ENCODE measurements around the gene SH3PXD2B. TPM values are rescaled to one million over a fixed set of nuclear protein-coding genes. Genes with fewer than 3 reads are reported as not detected.
"Not testable (repeated sequence)": the region's sequence is repeated elsewhere in the genome, so short reads cannot be mapped to it uniquely, and the experiment has no call there.

Gene SH3PXD2B
- total RNA-seq, 1 experiment from 2014 or later = 47.7 TPM

- H3K27me3 ChIP-seq (ENCODE audit: control insufficient read depth, insufficient read depth, low read length) = no peaks in the 10 kb centered on the region
- H3K36me3 ChIP-seq (replicated peaks; ENCODE audit: control insufficient read depth, insufficient read depth, low read length) = peaks cover 36% of the 10 kb centered on the region
- DNase-seq = no peak
- H3K4me3 ChIP-seq (ENCODE audit: insufficient read depth, low read depth, low read length) = no peak overlapping the region
Observed at GRCh38 chr5:172380301-172380986, 73.9 kb downstream of the SH3PXD2B start.

GRCh38 chr5:172379481-172379880 is 74.8 kb downstream of the SH3PXD2B start:
- H3K27me3 ChIP-seq (ENCODE audit: control insufficient read depth, insufficient read depth, low read length) = no peaks in the 10 kb centered on the region
- peaks cover 35% of the 10 kb centered on the region for H3K36me3 ChIP-seq (replicated peaks; ENCODE audit: control insufficient read depth, insufficient read depth, low read length)
- no peak overlapping the region for H3K4me3 ChIP-seq (ENCODE audit: insufficient read depth, low read depth, low read length)
- no peak for DNase-seq

- Histone ChIP-seq H3K36me3 (replicated peaks; ENCODE audit: control insufficient read depth, insufficient read depth, low read length) (peaks cover 35% of the 10 kb centered on the region), H3K27me3 (ENCODE audit: control insufficient read depth, insufficient read depth, low read length) (no peaks in the 10 kb centered on the region), H3K4me3 (ENCODE audit: insufficient read depth, low read depth, low read length) (no peak overlapping the region)
- DNase-seq = no peak
Observed at GRCh38 chr5:172377856-172378255, 76.5 kb downstream of the SH3PXD2B start.

- Histone ChIP-seq H3K4me3 (ENCODE audit: insufficient read depth, low read depth, low read length) (no peak overlapping the region), H3K27me3 (ENCODE audit: control insufficient read depth, insufficient read depth, low read length) (no peaks in the 10 kb centered on the region), H3K36me3 (replicated peaks; ENCODE audit: control insufficient read depth, insufficient read depth, low read length) (peaks cover 35% of the 10 kb centered on the region)
- DNase-seq = no peak
Observed at GRCh38 chr5:172377438-172377837, 76.9 kb downstream of the SH3PXD2B start.

GRCh38 chr5:172374783-172375182 is 79.5 kb downstream of the SH3PXD2B start:
- H3K36me3 ChIP-seq (replicated peaks; ENCODE audit: control insufficient read depth, insufficient read depth, low read length) = peaks cover 27% of the 10 kb centered on the region

GRCh38 chr5:172373680-172374079 is 80.6 kb downstream of the SH3PXD2B start:
- no peak overlapping the region for H3K4me3 ChIP-seq (ENCODE audit: insufficient read depth, low read depth, low read length)
- H3K36me3 ChIP-seq (replicated peaks; ENCODE audit: control insufficient read depth, insufficient read depth, low read length) = peaks cover 22% of the 10 kb centered on the region
- no peak for DNase-seq
- H3K27me3 ChIP-seq (ENCODE audit: control insufficient read depth, insufficient read depth, low read length) = no peaks in the 10 kb centered on the region

More at GRCh38 chr5:172374783-172375182, 79.5 kb downstream of the SH3PXD2B start:
- no peak for DNase-seq
- Histone ChIP-seq H3K27me3 (ENCODE audit: control insufficient read depth, insufficient read depth, low read length) (no peaks in the 10 kb centered on the region), H3K4me3 (ENCODE audit: insufficient read depth, low read depth, low read length) (no peak overlapping the region)

- peaks cover 11% of the 10 kb centered on the region for H3K36me3 ChIP-seq (replicated peaks; ENCODE audit: control insufficient read depth, insufficient read depth, low read length)
- no peak overlapping the region for H3K4me3 ChIP-seq (ENCODE audit: insufficient read depth, low read depth, low read length)
- H3K27me3 ChIP-seq (ENCODE audit: control insufficient read depth, insufficient read depth, low read length) = no peaks in the 10 kb centered on the region
- no peak for DNase-seq
Observed at GRCh38 chr5:172371684-172372083, 82.6 kb downstream of the SH3PXD2B start.

GRCh38 chr5:172370648-172371545 is 83.4 kb downstream of the SH3PXD2B start:
- DNase-seq = no peak
- no peak overlapping the region for H3K4me3 ChIP-seq (ENCODE audit: insufficient read depth, low read depth, low read length)
- H3K27me3 ChIP-seq (ENCODE audit: control insufficient read depth, insufficient read depth, low read length) = no peaks in the 10 kb centered on the region
- peaks cover 5% of the 10 kb centered on the region for H3K36me3 ChIP-seq (replicated peaks; ENCODE audit: control insufficient read depth, insufficient read depth, low read length)

GRCh38 chr5:172370237-172370640 is 84.1 kb downstream of the SH3PXD2B start:
- no peak for DNase-seq
- Histone ChIP-seq H3K27me3 (ENCODE audit: control insufficient read depth, insufficient read depth, low read length) (no peaks in the 10 kb centered on the region), H3K4me3 (ENCODE audit: insufficient read depth, low read depth, low read length) (no peak overlapping the region), H3K36me3 (replicated peaks; ENCODE audit: control insufficient read depth, insufficient read depth, low read length) (peaks cover 5% of the 10 kb centered on the region)

GRCh38 chr5:172368699-172369098 is 85.6 kb downstream of the SH3PXD2B start:
- not testable (repeated sequence) for H3K27me3 ChIP-seq (ENCODE audit: control insufficient read depth, insufficient read depth, low read length); DNase-seq; H3K36me3 ChIP-seq (replicated peaks; ENCODE audit: control insufficient read depth, insufficient read depth, low read length); H3K4me3 ChIP-seq (ENCODE audit: insufficient read depth, low read depth, low read length)

GRCh38 chr5:172365948-172366608 is 88.2 kb downstream of the SH3PXD2B start:
- Histone ChIP-seq H3K4me3 (ENCODE audit: insufficient read depth, low read depth, low read length) (no peak overlapping the region), H3K27me3 (ENCODE audit: control insufficient read depth, insufficient read depth, low read length) (no peaks in the 10 kb centered on the region), H3K36me3 (replicated peaks; ENCODE audit: control insufficient read depth, insufficient read depth, low read length) (peaks cover 13% of the 10 kb centered on the region)
- DNase-seq = no peak

- Histone ChIP-seq H3K36me3 (replicated peaks; ENCODE audit: control insufficient read depth, insufficient read depth, low read length) (peaks cover 14% of the 10 kb centered on the region), H3K27me3 (ENCODE audit: control insufficient read depth, insufficient read depth, low read length) (no peaks in the 10 kb centered on the region), H3K4me3 (ENCODE audit: insufficient read depth, low read depth, low read length) (no peak overlapping the region)
- DNase-seq = no peak
Observed at GRCh38 chr5:172364773-172365172, 89.6 kb downstream of the SH3PXD2B start.

GRCh38 chr5:172362755-172363154 is 91.6 kb downstream of the SH3PXD2B start:
- no peak for DNase-seq
- Histone ChIP-seq H3K36me3 (replicated peaks; ENCODE audit: control insufficient read depth, insufficient read depth, low read length) (peaks cover 25% of the 10 kb centered on the region), H3K27me3 (ENCODE audit: control insufficient read depth, insufficient read depth, low read length) (no peaks in the 10 kb centered on the region), H3K4me3 (ENCODE audit: insufficient read depth, low read depth, low read length) (no peak overlapping the region)

GRCh38 chr5:172361566-172362238 is 92.6 kb downstream of the SH3PXD2B start:
- DNase-seq = no peak
- Histone ChIP-seq H3K27me3 (ENCODE audit: control insufficient read depth, insufficient read depth, low read length) (no peaks in the 10 kb centered on the region), H3K4me3 (ENCODE audit: insufficient read depth, low read depth, low read length) (no peak overlapping the region), H3K36me3 (replicated peaks; ENCODE audit: control insufficient read depth, insufficient read depth, low read length) (peaks cover 26% of the 10 kb centered on the region)
